Neutrophil (primary cell): ENCODE measurements around the gene PDE4D.

ENCODE experiments used
- H3K27ac ChIP-seq: fragments of 200-600 bp; sonication (generic); 2 replicates; pipeline ENCODE4 v1.5.1; 2016; ENCODE audit warnings: mild to moderate bottlenecking, moderate library complexity
- H3K27me3 ChIP-seq: fragments of 200-600 bp; sonication (generic); 2 replicates; pipeline ENCODE4 v1.6.0; 2016; ENCODE audit warnings: mild to moderate bottlenecking
- H3K36me3 ChIP-seq: fragments of 200-600 bp; sonication (generic); 2 replicates; pipeline ENCODE4 v1.5.1; 2017
- H3K4me1 ChIP-seq, 2 experiments: fragments of 200-600 bp in 1 of 2; sonication (generic) in 1 of 2; 1 replicate in 1 of 2; 2 replicates in 1 of 2; pipeline versions ENCODE4 v1.5.1 to v1.6.1; 2013 to 2016; ENCODE audit warnings: low read depth in 1 of 2, low read length in 1 of 2, mild to moderate bottlenecking in 1 of 2, moderate library complexity in 1 of 2; ENCODE audit not compliant: control insufficient read depth in 1 of 2, insufficient read depth in 1 of 2
- H3K4me3 ChIP-seq, 2 experiments: fragments of 200-600 bp in 1 of 2; sonication (generic) in 1 of 2; 1 replicate in 1 of 2; 2 replicates in 1 of 2; pipeline ENCODE4 v1.5.1; 2013 to 2016; ENCODE audit warnings: low read depth in 1 of 2, low read length in 1 of 2, mild to moderate bottlenecking in 1 of 2, moderate library complexity in 1 of 2
- H3K9me3 ChIP-seq: fragments of 200-600 bp; sonication (generic); 2 replicates; pipeline ENCODE4 v1.5.1; 2016
- TF ChIP-seq, protein P1 (sequence below): fragments of 200-600 bp; sonication (generic); IDR thresholded peaks from 2 replicates; pipeline ENCODE4 v1.5.1; 2016; ENCODE audit warnings: antibody characterized with exemption

Gene PDE4D

DNA sequence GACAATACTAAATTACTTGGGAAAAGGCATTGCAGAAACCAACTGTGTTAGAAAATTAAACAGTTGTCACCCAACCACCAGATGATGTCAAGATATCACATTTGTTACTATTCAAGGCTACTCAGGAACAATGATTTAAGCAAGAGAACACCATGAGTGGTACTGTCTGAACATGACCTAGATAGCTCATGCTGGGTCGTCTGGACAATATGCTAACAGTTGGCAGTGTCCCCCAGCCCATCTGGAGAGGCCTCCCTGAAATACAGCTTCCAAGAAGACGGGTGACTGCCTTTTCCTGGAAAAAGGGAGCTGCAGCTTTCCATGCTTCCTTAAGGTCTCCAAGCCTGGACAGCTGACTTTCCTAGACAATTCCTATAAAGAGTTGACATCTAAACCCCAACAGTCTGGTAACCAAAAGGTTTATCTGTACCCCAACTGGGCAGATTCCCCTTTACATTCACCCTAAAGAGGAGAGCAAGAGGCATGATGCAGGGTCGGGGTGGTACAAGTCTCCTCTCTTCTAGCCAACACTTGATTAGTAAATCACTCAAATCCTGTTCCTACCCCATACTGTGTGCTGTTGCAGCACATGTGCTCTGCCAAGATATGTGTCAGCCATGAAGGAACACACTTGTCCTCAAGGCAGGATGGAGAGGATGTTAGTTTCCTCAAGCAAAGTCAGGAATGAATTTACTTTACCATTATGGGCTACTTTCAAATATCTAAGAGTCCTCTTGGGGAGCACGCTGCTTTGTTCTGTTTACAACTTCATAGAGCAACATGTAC is 433.0 kb downstream of the PDE4D start:
- Histone ChIP-seq H3K36me3 (peaks cover 5% of the 10 kb centered on the region), H3K4me1 (no peaks in the 10 kb centered on the region), H3K4me3 (no peak overlapping the region), H3K9me3 (no peaks in the 10 kb centered on the region), H3K27ac (no peak overlapping the region), H3K27me3 (no peaks in the 10 kb centered on the region)
- TF ChIP-seq, protein P1, sequence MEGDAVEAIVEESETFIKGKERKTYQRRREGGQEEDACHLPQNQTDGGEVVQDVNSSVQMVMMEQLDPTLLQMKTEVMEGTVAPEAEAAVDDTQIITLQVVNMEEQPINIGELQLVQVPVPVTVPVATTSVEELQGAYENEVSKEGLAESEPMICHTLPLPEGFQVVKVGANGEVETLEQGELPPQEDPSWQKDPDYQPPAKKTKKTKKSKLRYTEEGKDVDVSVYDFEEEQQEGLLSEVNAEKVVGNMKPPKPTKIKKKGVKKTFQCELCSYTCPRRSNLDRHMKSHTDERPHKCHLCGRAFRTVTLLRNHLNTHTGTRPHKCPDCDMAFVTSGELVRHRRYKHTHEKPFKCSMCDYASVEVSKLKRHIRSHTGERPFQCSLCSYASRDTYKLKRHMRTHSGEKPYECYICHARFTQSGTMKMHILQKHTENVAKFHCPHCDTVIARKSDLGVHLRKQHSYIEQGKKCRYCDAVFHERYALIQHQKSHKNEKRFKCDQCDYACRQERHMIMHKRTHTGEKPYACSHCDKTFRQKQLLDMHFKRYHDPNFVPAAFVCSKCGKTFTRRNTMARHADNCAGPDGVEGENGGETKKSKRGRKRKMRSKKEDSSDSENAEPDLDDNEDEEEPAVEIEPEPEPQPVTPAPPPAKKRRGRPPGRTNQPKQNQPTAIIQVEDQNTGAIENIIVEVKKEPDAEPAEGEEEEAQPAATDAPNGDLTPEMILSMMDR, result no peak

DNA sequence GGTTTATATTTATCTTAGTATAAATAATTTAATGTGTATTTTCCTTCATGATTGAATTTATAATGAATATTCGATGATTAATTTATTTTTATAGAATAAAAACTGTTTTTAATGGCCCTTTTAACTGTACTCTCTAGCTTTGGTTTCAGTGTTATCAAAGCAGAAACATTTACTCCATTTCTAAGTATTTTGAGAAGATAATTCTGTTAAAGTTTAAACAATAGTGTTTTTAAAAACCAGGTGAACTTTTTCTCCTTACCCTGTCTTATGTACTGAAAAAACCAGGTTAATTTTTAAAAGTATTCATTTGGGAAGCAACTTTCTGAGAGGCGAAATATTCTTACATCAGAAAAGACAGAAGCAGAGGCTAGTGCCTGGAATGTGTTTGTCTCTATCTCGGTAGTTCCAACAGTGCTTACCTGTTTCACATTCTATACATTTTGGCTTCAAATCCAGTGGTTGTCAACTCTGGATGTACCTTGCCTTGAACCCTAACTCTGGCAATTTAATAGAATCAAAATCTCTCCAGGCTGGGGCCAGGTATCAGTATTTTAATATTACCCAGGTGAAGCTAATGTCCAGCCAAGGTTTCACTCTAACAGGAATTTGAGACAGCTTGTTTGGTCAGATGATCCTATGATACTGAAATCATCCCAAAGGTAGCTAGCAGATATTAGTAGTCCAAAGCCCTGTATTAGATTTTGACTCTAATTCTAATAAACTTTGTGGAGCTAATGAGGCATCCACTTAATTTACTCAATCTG is 434.4 kb downstream of the PDE4D start:
- Histone ChIP-seq H3K9me3 (no peaks in the 10 kb centered on the region), H3K36me3 (peaks cover 5% of the 10 kb centered on the region), H3K27ac (no peak overlapping the region), H3K4me1 (no peaks in the 10 kb centered on the region), H3K27me3 (no peaks in the 10 kb centered on the region), H3K4me3 (no peak overlapping the region)
- TF ChIP-seq, protein P1, result no peak

DNA sequence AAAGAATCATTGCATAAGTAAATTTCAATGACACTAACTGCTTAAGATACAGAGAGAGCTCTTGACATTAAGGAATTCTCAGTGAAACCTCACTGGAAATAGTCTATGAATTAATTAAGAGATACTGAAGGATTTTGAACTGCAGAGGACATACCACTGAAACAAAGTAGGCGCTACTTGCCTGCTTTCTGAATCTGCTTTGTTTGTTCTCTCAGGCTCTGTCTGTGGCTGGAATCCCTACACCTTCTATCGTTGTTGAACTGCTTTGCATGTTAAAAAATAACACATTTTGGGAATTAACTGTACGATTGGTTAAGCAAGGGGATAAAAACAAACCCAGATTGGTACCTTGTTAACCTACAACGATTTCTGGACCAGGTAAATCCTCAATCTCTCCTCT is 435.2 kb downstream of the PDE4D start:
- Histone ChIP-seq H3K9me3 (no peaks in the 10 kb centered on the region), H3K4me3 (no peak overlapping the region), H3K36me3 (peaks cover 5% of the 10 kb centered on the region), H3K27ac (no peak overlapping the region), H3K27me3 (no peaks in the 10 kb centered on the region), H3K4me1 (no peaks in the 10 kb centered on the region)
- TF ChIP-seq, protein P1, result no peak

DNA sequence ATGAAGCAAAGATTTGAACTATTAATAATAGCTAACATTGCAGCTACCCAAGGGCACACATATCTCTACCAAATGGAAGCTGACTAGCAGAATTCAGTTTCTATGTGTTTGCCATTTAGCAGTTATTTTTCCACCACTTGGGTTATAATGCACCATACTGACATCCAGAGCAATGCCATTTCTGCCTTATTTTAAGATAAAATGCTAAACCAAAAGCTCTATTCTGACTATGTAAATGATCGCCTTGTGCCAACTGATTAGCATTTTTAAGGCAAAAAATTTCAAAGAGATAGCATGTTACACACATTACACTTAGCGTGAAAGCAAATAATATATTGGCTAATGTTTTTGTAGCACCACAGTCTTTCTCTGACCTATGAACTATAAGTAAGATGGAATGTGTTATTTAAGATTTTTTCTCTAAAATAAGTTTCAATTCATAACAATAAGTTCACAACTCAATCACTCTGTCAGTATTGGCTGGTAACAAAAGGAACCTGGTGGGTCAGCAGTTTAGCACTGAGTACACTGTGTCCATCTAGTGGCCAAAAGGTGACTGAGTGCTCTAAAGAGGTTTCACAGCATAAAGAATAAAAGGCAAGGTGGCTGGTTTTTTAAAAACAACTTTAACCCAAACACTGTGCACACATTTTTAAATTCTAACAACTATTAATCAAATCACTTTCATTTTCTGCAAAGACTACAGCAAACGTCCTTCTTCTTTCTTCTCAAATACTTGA is 443.5 kb downstream of the PDE4D start:
- H3K36me3 ChIP-seq, result no peaks in the 10 kb centered on the region
- no peak overlapping the region for H3K27ac ChIP-seq
- no peaks in the 10 kb centered on the region for H3K27me3 ChIP-seq
- TF ChIP-seq, protein P1, result no peak
- no peaks in the 10 kb centered on the region for H3K4me1 ChIP-seq
- H3K9me3 ChIP-seq, result no peaks in the 10 kb centered on the region
- H3K4me3 ChIP-seq, result no peak overlapping the region

DNA sequence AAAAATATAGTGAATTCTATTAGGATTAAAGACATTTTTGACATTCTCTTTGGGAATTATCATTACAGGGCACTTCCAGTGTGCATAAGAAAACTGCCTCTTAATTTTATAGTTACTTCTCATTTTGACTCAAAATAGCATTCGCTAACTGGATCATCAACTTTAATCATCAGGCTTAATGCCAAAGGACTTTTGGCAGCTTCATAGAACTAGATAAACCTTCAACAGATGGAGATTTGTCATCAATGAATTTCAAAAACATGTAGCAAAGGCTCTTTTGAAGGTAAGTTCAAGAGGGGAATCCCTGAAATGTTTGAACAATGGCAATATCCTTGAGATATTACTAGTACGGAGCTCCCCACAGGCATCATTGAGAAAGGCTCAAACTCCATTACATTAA is 447.2 kb downstream of the PDE4D start:
- no peaks in the 10 kb centered on the region for H3K4me1 ChIP-seq

More for the DNA sequence above, 447.2 kb downstream of the PDE4D start:
- no peak overlapping the region for H3K4me3 ChIP-seq
- no peaks in the 10 kb centered on the region for H3K36me3 ChIP-seq
- TF ChIP-seq, protein P1, result no peak
- H3K27ac ChIP-seq, result no peak overlapping the region
- H3K9me3 ChIP-seq, result no peaks in the 10 kb centered on the region
- no peaks in the 10 kb centered on the region for H3K27me3 ChIP-seq
